Testis (tissue), 2 donors: Measurements from ENCODE around the gene GRAMD1B.

Source experiments
- CTCF ChIP-seq, 3 experiments: fragments of 450-650 bp in 2 of 3; fragments of 200-600 bp in 1 of 3; sonication (generic) in 1 of 3; IDR thresholded peaks; one replicate each; pipeline ENCODE4 v1.5.1; 2016 to 2019; ENCODE audit warnings: antibody characterized with exemption in 3 of 3, mild to moderate bottlenecking in 2 of 3, moderate library complexity in 1 of 3
- POLR2A ChIP-seq: fragments of 450-650 bp; IDR thresholded peaks from one replicate; pipeline ENCODE4 v1.6.1; 2017; ENCODE audit warnings: antibody characterized with exemption, mild to moderate bottlenecking, moderate library complexity

- no peak for TF ChIP-seq CTCF (IDR thresholded peaks at IDR 0.05)
- no peak for TF ChIP-seq POLR2A
Measured at GRCh38 chr11:123491241-123491640, 61.2 kb downstream of the GRAMD1B start.
